ENCODE results near the gene NFE2L3.
A peak's percentile ranks its signal among the peaks of the same experiment; 100 is the strongest.
"Not testable (repeated sequence)": the region's sequence is repeated elsewhere in the genome, so short reads cannot be mapped to it uniquely, and the experiment has no call there.

The NFE2L3 gene

GRCh38 chr7:26147646-26148306, 4.2 kb upstream of the NFE2L3 start:
- not testable (repeated sequence) for DNase-seq

GRCh38 chr7:26148307-26148700, 3.7 kb upstream of the NFE2L3 start:
- DNase-seq: not testable (repeated sequence)

- DNase-seq: no peak
Measured at GRCh38 chr7:26149391-26149977, 2.5 kb upstream of the NFE2L3 start.

DNA sequence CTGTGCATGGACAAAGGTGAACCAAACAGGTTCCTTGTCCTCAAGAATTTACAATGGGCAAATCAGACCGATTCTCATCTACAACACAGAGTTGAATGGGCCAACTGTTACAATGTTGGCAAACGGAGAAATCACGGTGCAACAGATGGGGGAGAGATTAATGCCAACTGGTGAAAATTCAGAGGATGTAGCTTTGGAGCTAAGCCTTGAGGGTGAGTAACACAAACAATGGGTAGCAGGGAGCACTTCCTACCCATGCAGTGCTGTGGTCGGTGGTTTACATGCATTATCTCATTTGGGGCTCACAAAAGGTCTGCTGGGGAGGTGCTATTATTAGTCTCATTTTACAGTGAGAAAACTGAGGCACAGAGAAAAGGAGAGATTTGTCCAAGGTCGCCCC, 902 bp upstream of the NFE2L3 start:
- no peak for DNase-seq

DNA sequence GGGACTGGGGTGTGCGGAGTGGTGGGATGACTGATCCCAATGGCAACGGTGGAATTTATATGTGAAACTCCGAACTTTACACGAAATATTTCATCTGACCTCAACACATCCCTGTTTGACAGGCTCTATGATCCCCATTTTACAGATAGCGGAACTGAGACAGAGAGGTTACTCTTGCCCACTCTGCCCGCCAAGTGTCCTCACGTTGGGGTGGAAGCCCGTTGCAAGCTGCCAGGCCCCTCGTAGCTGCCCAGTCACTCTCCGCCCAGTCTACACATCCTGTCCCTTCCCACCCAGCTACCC, 397 bp upstream of the NFE2L3 start:
- DNase-seq: no peak

GRCh38 chr7:26152782-26153240, 813 bp downstream of the NFE2L3 start:
- DNase-seq: peak in 2 of 3 experiments; percentile 69 to 83

DNA sequence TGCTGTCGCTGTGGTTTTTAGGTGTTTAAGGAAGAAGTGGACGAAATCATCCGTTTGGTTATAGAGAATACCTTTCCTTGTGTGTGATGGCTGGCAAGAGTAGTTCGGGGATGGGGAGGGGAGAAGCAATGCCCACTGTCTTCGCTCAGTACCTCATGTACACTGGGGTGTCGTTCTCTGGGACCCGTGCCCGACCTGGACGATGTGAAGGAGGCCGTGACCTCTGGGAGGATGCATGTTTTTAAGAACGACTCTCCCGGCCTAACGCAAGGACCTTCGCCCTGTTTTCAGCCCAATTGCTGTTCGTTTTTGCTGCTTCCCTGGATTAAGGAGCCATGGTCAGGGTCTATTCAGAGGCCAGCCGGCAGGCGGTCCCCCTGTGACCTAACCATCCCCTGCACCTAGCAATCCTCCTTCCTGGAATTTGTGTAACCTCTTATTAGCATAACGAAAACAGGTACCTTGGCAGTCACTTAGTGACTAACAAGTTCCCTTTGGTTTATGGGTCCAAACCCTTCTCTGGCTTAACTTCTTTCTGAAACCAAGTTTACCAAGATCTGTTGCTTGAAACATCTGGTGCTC, 1.3 kb downstream of the NFE2L3 start:
- DNase-seq: peak in 1 of 3 experiments; percentile 15

- no peak for DNase-seq
Measured at GRCh38 chr7:26153823-26154783, 2.1 kb downstream of the NFE2L3 start.

DNA sequence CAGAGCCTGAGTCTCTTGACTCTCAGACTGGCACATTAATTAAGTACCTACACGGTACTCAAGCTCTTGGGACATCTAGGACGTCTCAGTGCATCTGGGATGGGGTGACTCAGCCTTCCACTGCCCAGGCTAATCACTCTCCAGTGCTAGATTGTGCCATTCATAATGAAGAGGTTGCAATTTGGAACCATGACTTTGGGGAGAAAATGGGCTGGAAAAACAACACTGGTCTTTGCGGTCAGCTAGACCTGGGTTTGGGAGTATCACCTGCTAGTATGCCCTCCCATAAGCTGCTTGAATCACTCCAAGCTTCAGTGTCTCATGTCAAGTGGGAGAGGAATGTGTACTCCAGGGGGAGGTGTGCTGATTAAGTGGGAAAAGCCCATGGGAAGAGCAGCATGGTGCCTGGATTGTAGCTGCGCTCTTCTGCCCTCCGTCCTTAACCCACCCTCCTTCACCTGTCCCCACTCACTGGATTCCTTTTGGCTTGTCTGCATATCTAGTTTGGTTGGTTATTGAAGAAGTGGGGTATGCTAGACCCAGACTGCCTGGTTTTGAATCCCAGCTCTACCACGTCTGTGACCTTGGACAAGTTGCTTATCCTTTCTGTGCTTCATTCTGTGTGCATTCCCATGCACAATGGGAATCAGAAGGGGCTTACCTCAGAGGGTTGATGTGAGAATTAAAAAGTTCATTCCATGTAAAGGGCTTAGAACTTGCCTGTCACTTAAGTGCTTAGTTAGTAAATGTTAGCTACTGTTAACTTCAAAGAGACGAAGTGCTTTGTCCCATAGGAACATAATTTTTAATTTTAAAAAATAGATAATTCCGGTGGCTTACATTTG, 3.8 kb downstream of the NFE2L3 start:
- peak in 1 of 3 experiments; percentile 83 for DNase-seq

DNA sequence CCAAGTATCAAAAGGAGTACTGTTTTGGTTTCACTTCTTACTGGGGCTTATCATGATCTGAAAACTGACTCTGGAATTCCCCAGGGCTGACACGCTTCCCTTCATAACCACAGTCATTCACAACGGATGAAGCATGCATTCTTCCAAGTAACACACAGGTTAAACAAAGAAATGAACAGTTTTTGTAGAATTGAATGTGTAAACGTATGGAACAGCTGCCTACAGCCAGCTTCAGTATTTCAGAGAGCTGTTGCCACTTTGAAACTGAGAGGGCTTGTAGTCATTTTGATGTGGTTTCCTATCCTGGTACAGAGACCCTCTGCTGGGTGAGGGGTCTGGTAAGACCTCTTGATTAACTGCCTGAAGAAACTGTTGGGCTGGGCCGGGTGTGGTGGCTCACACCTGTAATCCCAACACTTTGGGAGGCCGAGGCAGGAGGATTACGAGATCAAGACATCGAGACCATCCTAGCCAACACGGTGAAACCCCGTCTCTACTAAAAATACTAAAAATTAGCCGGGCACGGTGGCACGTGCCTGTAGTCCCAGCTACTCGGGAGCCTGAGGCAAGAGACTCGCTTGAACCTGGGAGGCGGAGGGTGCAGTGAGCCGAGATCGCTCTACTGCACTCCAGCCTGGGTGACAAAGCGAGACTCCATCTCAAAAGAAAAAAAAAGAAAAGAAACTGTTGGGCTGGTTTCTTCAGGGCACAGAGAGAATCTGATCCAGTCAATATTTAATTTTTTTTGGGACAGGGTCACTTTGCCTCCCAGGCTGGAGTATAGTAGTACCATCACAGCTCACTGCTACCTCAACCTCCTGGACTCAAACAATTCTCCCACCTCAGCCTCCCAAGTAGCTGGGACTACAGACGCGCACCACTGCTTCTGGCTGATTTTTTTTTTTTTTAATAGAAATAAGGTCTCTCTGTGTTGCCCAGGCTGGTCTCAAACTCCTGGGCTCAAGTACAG, 4.7 kb downstream of the NFE2L3 start:
- DNase-seq: peak in 1 of 3 experiments; percentile 23

DNA sequence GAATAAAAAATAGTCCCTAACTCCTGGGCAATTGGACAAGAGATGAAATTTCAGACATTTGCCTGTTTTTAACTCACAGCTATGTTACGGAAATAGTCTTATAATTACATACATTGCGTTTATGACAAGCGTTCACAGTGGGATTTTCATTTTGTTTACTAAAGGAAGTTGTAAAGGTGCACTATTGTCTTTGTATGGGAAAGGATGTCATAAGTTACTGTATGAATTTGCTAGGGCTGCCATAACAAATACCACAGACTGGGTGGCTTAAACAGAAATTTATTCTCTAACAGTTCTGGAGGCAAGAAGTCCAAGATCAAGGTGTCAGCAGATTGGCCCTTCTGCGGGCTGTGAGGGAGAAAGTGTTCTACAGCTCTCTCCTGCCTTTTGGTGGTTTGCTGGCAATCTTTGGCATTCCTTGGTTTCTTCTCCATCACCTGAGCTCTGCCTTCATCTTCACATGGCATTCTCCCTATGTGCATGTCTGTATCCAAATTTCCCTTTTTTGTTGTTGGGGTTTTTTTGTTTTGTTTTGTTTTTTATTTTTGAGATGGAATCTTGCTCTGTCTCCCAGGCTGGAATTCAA, 5.6 kb downstream of the NFE2L3 start:
- DNase-seq: peak in 1 of 3 experiments; percentile 61

- DNase-seq: no peak
Measured at GRCh38 chr7:26159243-26159642, 7.2 kb downstream of the NFE2L3 start.

GRCh38 chr7:26160896-26161295, 8.9 kb downstream of the NFE2L3 start:
- no peak for DNase-seq

DNA sequence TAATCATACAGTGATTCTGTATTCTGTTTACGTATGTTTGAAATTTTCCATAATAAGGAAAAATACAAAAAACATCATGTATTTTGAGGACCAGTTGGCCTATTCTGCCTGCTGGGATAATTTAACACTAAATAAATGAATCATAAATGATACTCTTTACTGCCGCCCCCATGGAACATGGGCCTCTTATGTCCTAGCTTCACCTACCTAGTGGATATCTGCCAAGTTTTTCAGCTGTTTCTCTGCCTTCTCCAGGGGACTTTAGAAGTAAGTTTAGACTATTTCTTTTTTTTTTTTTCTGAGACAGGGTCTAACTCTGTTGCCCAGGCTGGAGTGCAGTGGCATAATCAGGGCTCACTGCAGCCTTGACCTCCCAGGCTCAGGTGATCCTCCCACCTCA, 10.4 kb downstream of the NFE2L3 start:
- no peak for DNase-seq

DNA sequence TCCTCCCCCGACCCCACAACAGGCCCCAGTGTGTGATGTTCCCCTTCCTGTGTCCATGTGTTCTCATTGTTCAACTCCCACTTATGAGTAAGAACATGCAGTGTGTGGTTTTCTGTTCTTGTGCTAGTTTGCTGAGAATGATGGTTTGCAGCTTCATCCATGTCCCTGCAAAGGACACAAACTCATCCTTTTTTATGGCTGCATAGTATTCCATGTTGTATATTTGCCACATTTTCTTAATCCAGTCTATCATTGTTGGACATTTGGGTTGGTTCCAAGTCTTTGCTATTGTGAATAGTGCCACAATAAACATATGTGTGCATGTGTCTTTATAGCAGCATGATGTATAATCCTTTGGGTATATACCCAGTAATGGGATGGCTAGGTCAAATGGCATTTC, 11.8 kb downstream of the NFE2L3 start:
- DNase-seq: not testable (repeated sequence)

DNA sequence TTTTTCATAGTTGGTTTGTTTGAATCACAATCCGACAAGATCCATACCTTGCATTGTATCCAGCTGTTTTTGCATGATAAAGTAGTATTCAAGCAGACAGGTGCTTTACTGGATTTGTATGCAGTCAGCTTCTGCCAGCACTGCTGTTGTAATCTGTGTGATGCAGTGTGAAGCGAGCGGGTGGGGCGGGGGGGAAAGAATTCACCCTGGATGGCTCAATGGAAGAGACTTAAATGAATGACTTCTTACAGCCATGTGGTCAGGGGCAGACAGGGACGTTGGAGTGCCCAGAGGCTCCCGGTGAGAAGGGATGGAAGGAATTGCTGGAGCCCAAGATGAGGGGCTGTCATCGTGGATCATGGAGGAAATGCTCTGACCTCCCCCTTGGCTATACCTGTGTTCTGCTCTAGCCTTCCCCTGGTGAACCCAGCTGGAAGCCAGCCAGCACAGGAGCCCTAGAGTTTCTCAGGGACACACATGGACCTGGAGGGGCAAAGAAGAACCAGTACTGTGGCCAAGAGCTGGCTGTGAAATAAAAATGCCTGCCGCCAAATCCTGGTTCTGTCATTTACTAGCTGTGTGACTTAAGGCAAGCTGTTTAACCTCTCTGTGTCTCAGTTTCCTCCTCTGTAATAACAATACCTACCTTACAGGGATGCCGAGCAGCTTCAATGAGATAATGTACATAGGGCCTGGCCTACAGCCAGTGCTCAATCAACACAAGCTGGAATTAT, 14.1 kb downstream of the NFE2L3 start:
- DNase-seq: no peak

DNA sequence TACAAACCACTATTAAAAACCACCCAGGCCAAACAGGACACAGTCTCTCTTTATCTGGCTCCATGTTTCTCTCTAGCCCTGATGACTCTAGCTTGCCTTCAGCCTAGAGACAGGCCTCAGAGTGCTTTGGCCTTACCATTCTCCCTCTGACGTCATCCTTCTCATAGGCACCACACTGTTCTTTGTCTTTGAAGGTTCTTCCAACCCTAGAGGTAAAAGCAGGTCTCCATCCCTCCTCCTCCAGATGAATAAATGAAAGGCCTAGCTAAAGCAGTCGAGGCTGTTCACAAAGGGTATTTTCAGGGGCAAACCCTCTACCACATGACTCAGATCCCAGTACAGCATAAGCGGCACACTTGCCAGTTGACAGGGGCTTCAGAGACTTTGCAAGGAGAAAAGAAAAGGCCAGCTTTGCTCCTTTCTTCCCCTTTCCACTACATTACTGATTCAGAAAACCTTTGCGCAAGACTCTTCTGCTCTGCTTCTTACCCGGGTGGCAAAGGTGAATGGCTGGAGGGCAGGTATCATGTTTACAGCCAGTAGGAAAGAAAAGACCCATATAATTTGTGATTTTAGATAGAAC, 14.8 kb downstream of the NFE2L3 start:
- DNase-seq: no peak

DNA sequence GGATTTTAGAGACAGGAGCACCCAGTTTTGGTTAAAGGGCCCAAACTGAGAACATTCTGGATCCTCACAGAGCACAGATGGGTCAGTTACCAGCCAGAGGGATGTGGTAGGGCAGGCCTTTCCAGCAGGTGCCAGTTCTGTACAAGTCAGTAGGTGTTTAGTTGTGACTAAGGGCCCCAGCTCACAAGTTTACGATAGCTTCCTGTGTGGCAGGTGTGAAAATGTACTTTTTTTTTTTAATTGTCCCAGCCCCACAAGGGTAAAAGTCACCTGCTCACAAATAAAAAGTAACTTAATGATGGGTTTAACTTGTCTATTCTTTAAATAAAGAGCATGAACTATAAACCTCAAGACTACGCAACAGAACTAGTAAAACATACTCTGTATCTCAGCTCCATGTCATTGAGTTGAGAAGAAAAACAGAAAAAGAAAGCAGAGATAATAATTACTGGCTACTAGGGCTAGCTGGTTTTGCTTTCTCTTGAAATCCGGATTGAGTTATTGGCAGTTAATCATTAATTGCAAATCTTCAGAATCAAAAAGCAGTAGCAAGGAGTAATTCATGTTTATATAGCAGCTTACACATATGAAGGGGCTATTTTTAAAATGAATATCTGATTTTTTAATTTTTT, 15.4 kb downstream of the NFE2L3 start:
- DNase-seq: peak in 1 of 3 experiments; percentile 40

- no peak for DNase-seq
Measured at GRCh38 chr7:26168458-26169023, 16.5 kb downstream of the NFE2L3 start.
